ENCODE measurements around the gene GAL. TPM values are rescaled to one million over a fixed set of nuclear protein-coding genes. Genes with fewer than 3 reads are reported as not detected.

The GAL gene
- total and polyA plus RNA-seq, 2 of the 13 experiments (the other 11 are each of a cell fraction or from before 2014, with no cell fraction given): not detected

DNA sequence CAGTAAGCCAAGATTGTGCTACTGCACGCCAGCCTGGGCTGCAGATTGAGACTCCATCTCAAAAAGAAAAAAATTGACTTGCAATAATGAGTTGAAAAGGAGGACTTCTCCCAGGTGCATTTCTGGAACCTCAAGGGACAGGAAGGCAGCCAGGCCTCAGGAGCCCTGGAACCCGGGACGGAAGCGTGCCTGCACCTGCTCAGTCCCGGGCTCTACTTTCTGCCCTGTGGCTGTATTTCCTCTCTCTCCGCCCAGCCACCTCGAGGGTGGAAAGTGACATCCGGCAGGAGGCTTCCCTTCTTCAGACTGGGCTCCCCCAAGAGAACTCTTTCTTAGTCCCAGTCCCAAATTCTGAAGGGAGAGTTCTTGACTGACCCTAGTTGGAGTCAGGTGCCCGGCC lies 20.2 kb upstream of the GAL start:
- in situ Hi-C loops (cut with HindIII; ENCODE audit: extremely low pct_ligation_motif_present, low pct_unique_long_range_greater_than_20kb) (no loop called here), intact Hi-C loops (cut with micrococcal nuclease; ENCODE audit: unreplicated experiment) (no loop called here)
- H3K4me3 ChIP-seq (replicated peaks in 1 of 3; ENCODE audit: insufficient read depth in 1 of 3, low read depth in 2 of 3, low read length in 3 of 3): no peak overlapping the region
- H4K20me1 ChIP-seq (ENCODE audit: insufficient read depth, low read length): no peaks in the 10 kb centered on the region
- no peak for TF ChIP-seq PITX1 (CRISPR knock-in tag; IDR thresholded peaks at IDR 0.05)
- no peak for TF ChIP-seq NFE2L1 (CRISPR knock-in tag; IDR thresholded peaks at IDR 0.05; ENCODE audit: borderline replicate concordance)
- TF ChIP-seq CC2D1A (CRISPR knock-in tag; IDR thresholded peaks at IDR 0.05): no peak
- no peak for TF ChIP-seq ZNF329 (CRISPR knock-in tag; IDR thresholded peaks at IDR 0.05; ENCODE audit: low read depth)
- TF ChIP-seq ZNF75D (CRISPR knock-in tag; IDR thresholded peaks at IDR 0.05; ENCODE audit: borderline replicate concordance): no peak
- TF ChIP-seq ZNF790 (CRISPR knock-in tag; IDR thresholded peaks at IDR 0.05; ENCODE audit: borderline replicate concordance): no peak
- no peak for TF ChIP-seq ZNF253 (CRISPR knock-in tag; IDR thresholded peaks at IDR 0.05; ENCODE audit: borderline replicate concordance)
- no peak for TF ChIP-seq SKI (IDR thresholded peaks at IDR 0.05; ENCODE audit: partially characterized antibody)
- TF ChIP-seq ZNF577 (CRISPR knock-in tag; IDR thresholded peaks at IDR 0.05; ENCODE audit: borderline replicate concordance, low read depth): no peak
- TF ChIP-seq ZNF562 (CRISPR knock-in tag; IDR thresholded peaks at IDR 0.05; ENCODE audit: borderline replicate concordance): no peak
- TF ChIP-seq ZKSCAN8 (CRISPR knock-in tag; IDR thresholded peaks at IDR 0.05; ENCODE audit: borderline replicate concordance): no peak
- no peak overlapping the region for H3K27ac ChIP-seq (ENCODE audit: extremely low read length, insufficient read depth, low read length)
- no peaks in the 10 kb centered on the region for H3K9me3 ChIP-seq (ENCODE audit: low read length)
- no peak overlapping the region for H2AFZ ChIP-seq (ENCODE audit: low read length)
- CTCF ChIA-PET (ENCODE audit: low intra/inter-chr PET ratio, low total read pairs): no interaction called here
- no peaks in the 10 kb centered on the region; the same call in 1 of the 2 replicates for H3K4me1 ChIP-seq (ENCODE audit: insufficient read depth, low read length)
- DNase-seq (ENCODE audit: low spot score) (no peak), ATAC-seq (no peak), FAIRE-seq (no peak)
- H3K27me3 ChIP-seq (ENCODE audit: control insufficient read depth in 1 of 2, insufficient read depth in 2 of 2, low read length in 2 of 2): peaks cover 9 to 52% of the 10 kb centered on the region in 2 experiments
- POLR2A ChIA-PET: no interaction called here
- H3K36me3 ChIP-seq (replicated peaks in 1 of 2; ENCODE audit: control insufficient read depth in 1 of 2, insufficient read depth in 2 of 2, low read length in 2 of 2): no peaks in the 10 kb centered on the region
- no peak overlapping the region for H3K4me2 ChIP-seq (ENCODE audit: low read depth, low read length)
- BruUV-seq (replicated peaks): no TSS peak
- H3K9ac ChIP-seq (ENCODE audit: insufficient read depth, low read depth, low read length): no peak overlapping the region
- WGBS (ENCODE audit: low lambda C conversion rate): 24% methylated on average over 3 of the region's 9 CpGs
- H3K79me2 ChIP-seq (ENCODE audit: insufficient read depth, low read length): no peaks in the 10 kb centered on the region
